ENCODE measurements around the gene TRPM1. TPM values are rescaled to one million over a fixed set of nuclear protein-coding genes. Genes with fewer than 3 reads are reported as not detected.

TRPM1 gene
- total RNA-seq, 4 donors from 2014 or later = not detected

- no peak overlapping the region for H3K4me3 ChIP-seq
- no peak for ATAC-seq
- no peak overlapping the region for H3K27ac ChIP-seq
- TF ChIP-seq CTCF (IDR thresholded peaks at IDR 0.05) = no peak
- no peak for TF ChIP-seq POLR2AphosphoS5 (IDR thresholded peaks at IDR 0.05)
- no peak for TF ChIP-seq POLR2A (IDR thresholded peaks at IDR 0.05)
- TF ChIP-seq EP300 (IDR thresholded peaks at IDR 0.05) = no peak
- 48% methylated on average over 3 to 4 of the region's 13 CpGs for WGBS, 2 donors (ENCODE audit: low coverage in 1 of 2)
- peaks cover 18% of the 10 kb centered on the region for H3K27me3 ChIP-seq
- H3K4me1 ChIP-seq = no peaks in the 10 kb centered on the region
- H3K36me3 ChIP-seq = no peaks in the 10 kb centered on the region
- no peaks in the 10 kb centered on the region for H3K9me3 ChIP-seq
Observed at GRCh38 chr15:31148297-31149087, 47.0 kb upstream of the TRPM1 start.

GRCh38 chr15:31147944-31148296, 46.4 kb upstream of the TRPM1 start:
- WGBS, 2 donors (ENCODE audit: low coverage in 1 of 2) = 79 to 83% methylated on average over 1 to 3 of the region's 4 CpGs
- H3K4me3 ChIP-seq = no peak overlapping the region
- H3K4me1 ChIP-seq = no peaks in the 10 kb centered on the region
- H3K27ac ChIP-seq = no peak overlapping the region
- H3K9me3 ChIP-seq = no peaks in the 10 kb centered on the region
- no peak for ATAC-seq
- no peaks in the 10 kb centered on the region for H3K36me3 ChIP-seq
- TF ChIP-seq POLR2AphosphoS5 (IDR thresholded peaks at IDR 0.05) (no peak), CTCF (IDR thresholded peaks at IDR 0.05) (no peak), POLR2A (IDR thresholded peaks at IDR 0.05) (no peak), EP300 (IDR thresholded peaks at IDR 0.05) (no peak)
- peaks cover 18% of the 10 kb centered on the region for H3K27me3 ChIP-seq

- Histone ChIP-seq H3K36me3 (no peaks in the 10 kb centered on the region), H3K27ac (no peak overlapping the region), H3K9me3 (no peaks in the 10 kb centered on the region), H3K4me1 (no peaks in the 10 kb centered on the region), H3K27me3 (peaks cover 14% of the 10 kb centered on the region), H3K4me3 (no peak overlapping the region)
- no peak for ATAC-seq
- TF ChIP-seq POLR2A (IDR thresholded peaks at IDR 0.05) (no peak), POLR2AphosphoS5 (IDR thresholded peaks at IDR 0.05) (no peak), EP300 (IDR thresholded peaks at IDR 0.05) (no peak), CTCF (IDR thresholded peaks at IDR 0.05) (no peak)
- WGBS, 2 donors (ENCODE audit: low coverage in 1 of 2) = 73 to 77% methylated on average over 3 to 8 of the region's 8 CpGs
Observed at GRCh38 chr15:31147456-31147855, 45.9 kb upstream of the TRPM1 start.

GRCh38 chr15:31145271-31145911, 43.9 kb upstream of the TRPM1 start:
- Histone ChIP-seq H3K4me3 (no peak overlapping the region), H3K36me3 (no peaks in the 10 kb centered on the region), H3K27ac (no peak overlapping the region), H3K4me1 (no peaks in the 10 kb centered on the region), H3K9me3 (no peaks in the 10 kb centered on the region), H3K27me3 (no peaks in the 10 kb centered on the region)
- ATAC-seq = no peak
- 73 to 75% methylated on average over 7 of the region's 7 CpGs for WGBS, 2 donors (ENCODE audit: low coverage in 1 of 2)
- TF ChIP-seq EP300 (IDR thresholded peaks at IDR 0.05) (no peak), POLR2AphosphoS5 (IDR thresholded peaks at IDR 0.05) (no peak), CTCF (IDR thresholded peaks at IDR 0.05) (no peak)

- no peak for ATAC-seq
- H3K27me3 ChIP-seq = peaks cover 3% of the 10 kb centered on the region
- H3K36me3 ChIP-seq = no peaks in the 10 kb centered on the region
- H3K9me3 ChIP-seq = no peaks in the 10 kb centered on the region
- H3K4me1 ChIP-seq = no peaks in the 10 kb centered on the region
- TF ChIP-seq CTCF (IDR thresholded peaks at IDR 0.05) (no peak), POLR2A (IDR thresholded peaks at IDR 0.05) (no peak), EP300 (IDR thresholded peaks at IDR 0.05) (no peak), POLR2AphosphoS5 (IDR thresholded peaks at IDR 0.05) (no peak)
- H3K4me3 ChIP-seq = no peak overlapping the region
- H3K27ac ChIP-seq = no peak overlapping the region
Observed at GRCh38 chr15:31141792-31142191, 40.3 kb upstream of the TRPM1 start.

All from gastroesophageal sphincter (tissue), 4 donors.